GM15510 (cell line): ENCODE measurements around the gene MACROD2.

Source experiments
- POLR2A ChIP-seq: IDR thresholded peaks from 3 replicates; pipeline ENCODE4 v1.6.1; 2011; ENCODE audit warnings: borderline replicate concordance; ENCODE audit not compliant: insufficient read length; ENCODE audit errors: extremely low read depth

MACROD2 gene

DNA sequence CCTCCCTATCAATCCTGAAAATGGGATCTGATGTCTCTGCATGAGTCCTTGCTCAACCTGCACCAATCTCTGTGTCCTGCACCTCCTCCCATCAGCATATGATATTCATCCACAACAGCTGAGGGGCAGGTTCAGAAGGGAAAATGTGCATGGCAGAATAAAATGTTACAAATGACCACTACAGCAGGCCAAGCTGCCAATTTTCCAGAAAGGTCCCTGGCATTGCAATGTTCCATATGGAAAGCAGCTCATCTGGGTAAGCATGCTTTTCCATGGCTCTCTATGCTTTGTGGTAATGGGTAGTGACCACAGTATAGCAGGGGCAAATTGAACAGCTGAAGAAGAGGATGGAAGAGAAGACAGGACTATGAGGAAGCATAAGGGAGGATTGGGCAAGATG is 1183.3 kb downstream of the MACROD2 start:
- no peak for TF ChIP-seq POLR2A

DNA sequence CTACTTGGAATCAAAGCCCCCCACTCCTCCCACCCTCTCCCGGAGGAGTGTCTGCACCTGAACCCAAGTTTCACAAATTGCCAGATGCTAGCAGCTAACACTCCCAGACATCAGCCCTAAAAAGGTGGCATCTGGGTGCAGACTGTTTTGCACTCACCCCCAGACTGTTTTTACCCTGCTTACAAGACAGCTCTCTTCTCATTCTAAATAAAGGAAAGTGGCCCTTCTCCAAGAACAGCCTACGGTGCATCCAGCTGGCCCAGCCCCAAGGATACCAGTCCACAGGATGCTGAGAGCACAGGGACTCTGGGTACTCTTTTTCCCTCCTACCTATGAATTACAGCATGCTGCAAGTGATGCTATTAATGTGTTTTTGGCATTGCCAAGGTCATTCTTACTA is 1184.1 kb downstream of the MACROD2 start:
- no peak for TF ChIP-seq POLR2A

DNA sequence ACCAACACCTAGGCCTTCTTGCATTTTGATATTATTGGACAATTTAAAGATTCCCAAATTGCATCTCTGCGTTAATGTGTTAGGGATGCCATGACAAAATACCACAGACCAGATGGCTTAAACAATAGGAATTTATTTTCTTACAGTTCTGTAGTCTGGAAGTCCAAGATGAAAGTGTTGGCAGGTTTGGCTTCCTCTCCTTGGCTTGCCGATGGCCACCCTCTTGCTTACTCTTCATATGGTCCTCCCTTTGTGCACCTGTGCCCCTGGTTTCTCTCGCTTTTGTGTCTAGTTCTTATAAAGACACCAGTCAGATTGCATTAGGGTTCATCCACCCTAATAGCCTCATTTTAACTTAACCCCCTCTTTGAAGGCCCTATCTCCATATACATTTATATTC is 1184.5 kb downstream of the MACROD2 start:
- TF ChIP-seq POLR2A: no peak

DNA sequence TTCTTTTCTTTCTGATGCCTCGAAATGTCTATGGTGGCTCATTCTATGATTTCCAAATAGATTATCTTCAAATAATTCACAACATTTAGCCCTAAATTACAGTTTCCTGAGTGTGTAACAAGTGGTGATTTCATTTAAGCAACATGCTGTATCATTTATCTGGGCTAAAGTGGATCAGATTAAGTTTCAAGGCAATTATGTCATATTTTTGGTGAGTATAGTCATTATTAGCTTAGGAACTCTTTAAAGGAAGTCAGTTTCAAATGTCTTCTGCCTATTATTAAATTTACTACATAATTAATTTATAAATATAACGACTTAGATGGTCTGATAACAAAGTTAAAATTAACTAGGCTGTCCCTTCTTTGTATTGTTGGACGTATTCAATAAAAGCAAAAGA is 1190.0 kb downstream of the MACROD2 start:
- no peak for TF ChIP-seq POLR2A

DNA sequence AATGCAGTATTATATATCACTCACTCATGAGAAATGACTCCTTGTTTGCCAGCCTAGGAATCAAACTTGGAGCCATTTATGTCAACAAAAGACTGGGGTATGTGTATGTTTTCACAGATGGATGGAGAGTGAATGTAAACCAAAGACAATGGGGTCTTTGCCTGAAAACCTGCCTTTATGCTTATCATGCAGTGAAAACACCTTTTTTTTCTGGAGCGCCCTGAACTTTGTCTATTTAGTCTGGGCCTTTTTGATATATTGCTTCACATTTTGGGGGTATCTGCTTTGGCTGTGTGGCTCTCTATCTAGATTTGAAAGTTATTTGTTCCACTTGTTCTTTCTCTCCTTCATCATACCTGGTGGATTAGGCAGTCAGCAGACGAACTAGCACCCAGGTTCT is 1190.6 kb downstream of the MACROD2 start:
- no peak for TF ChIP-seq POLR2A

DNA sequence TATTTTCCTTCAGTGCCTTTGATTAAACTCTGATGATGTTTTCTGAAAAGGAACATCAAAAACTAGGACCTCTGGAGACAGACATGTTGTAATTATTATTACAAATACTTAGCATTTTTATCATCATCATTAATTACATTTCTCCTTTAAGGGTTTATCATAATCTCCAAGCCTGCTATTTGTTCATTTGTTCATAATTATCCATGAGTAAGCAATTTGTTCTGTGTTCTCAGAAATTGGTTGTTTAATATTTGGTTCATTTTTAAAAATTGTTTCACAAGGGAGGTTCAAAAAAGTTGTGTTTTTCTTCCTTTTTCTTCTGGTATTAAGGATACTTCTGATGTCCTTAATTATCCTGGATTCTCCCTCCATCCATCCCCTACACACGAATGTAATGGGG is 1192.3 kb downstream of the MACROD2 start:
- no peak for TF ChIP-seq POLR2A

DNA sequence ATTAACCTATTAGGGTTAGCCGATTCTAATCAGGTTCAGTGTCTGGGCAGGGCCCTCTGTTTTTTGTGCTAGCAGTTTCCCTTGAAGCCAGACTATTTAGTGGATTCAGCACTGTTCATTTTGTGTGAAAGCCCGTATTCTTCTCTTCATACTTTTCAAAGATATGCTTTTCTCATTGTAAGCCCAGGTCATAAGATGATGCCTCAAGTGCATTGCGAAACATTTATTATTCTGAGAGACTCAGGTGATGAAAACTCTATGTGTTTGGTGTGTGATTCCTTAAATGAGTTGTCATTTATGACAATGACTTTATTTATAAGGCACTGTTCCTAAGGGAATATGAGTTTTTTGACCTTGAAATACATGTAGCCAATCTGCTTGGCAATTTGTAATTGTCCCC is 1193.1 kb downstream of the MACROD2 start:
- no peak for TF ChIP-seq POLR2A

DNA sequence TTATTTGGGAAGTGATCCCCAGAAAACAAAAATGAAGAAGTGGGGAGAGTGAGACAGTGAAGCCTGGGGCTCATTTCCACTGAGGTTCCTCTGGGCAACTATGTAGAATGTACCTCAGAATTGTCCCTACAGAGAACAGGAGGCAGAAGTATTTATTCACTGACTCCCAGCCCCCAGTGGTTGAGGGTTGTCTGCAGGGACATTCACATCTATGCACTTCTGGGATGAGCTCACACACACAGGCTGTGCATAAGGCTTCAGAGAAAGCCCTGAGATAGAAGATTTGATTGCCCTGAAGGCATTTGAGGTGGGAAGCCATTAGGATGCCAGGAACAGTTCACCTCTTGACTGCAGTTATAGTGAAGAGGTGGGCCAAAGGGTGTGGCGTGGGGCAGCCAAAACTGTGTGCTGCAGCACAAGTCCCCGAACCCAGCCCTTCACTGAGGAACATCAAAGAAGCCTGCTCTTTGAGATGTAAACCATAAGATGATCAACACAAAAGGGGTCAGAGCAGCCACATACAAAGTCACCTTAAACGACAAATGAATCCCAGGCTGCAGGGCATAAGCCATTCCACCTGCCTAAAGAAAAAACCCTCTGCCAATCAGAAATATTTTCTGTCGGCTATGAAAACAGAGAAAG is 1195.9 kb downstream of the MACROD2 start:
- TF ChIP-seq POLR2A: no peak

- no peak for TF ChIP-seq POLR2A
Measured at GRCh38 chr20:15195378-15195777, 1200.1 kb downstream of the MACROD2 start.

DNA sequence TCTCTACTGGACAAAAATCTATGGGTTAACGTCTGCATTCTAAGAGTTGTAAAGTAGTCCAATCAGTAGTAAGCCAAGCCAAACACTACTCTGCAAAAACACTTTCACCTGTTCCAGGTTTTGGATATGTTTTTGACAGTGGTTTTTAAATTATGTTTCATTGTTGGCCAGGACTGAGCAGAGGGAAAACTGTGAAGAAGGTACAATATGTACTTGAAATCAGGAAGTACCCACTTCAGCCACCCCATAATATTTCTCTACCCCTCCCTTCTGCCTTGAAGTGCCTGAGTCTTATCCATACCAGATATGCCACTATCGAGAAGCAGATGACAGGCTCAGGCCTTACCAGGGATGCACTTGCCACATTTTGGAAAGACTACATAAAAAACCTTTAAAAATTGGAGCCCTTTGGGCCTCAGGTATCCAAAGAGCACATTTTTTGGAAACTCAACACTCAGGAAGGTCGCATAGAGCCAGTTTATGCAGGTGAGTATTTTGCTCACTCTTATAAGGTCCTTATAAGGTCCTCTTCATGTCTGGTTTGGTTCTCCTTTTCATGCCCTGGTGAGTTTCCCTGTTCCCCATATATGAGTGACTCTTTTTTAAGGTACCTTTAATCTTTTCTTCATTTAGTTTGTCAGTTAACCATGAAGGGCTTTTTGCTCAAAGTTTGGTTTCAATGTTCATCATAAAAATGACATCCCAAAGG is 1201.4 kb downstream of the MACROD2 start:
- no peak for TF ChIP-seq POLR2A

DNA sequence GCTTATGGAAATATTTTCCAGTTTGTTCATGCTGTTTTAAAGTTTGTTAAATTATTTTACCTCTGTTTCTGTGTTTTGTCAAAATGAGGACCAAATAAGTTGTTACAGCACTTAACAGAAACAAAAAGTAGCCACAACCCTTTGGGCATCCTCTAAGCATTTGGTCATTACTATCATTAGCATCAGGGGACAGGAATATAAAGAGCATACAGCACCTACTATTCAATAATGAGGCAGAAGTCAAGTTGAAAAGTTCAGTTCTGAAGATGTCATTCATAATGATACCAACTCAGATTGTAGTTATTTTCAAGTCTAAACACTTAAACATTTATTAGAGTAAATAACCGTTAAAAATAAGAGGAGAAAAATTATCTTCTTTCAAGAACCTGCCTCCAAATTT is 1204.4 kb downstream of the MACROD2 start:
- TF ChIP-seq POLR2A: no peak

- TF ChIP-seq POLR2A: no peak
Measured at GRCh38 chr20:15200147-15200565, 1204.8 kb downstream of the MACROD2 start.

DNA sequence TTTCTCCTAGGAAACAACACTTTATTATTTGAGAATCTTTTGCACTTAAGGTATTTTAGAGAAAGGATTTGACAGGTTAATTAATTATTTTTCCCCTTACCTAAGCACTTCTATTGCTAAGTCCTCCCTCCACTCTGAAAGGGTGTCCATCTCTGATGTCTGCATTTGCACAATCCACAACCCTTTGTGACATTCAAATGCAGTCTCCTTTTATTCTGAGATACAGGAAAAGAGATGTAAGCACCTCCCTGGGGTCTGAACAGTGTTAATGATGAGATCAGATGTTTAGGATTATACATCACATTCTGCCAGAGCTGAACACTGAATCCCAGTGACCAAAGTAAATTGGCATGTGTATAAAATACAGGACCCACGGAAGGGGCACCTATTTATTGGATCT is 1206.3 kb downstream of the MACROD2 start:
- no peak for TF ChIP-seq POLR2A

- no peak for TF ChIP-seq POLR2A
Measured at GRCh38 chr20:15204234-15204633, 1208.9 kb downstream of the MACROD2 start.

DNA sequence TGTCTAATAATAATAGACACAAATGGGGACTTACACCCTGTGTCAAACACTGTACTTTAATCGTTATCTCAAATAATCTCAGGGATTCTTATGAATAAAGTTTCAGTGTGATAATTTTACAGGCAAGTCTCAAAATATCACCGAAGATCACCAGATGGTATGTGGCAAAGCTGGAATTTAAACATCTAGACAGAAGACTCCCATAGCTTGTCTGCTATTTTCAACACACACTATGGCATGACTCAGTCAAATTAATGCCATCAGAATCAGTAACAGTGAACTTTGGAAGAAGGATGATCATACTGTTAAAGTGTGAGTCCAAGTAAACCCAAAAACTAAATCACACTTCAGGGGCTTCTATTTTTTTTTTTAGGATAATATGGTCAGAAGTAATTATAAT is 1209.7 kb downstream of the MACROD2 start:
- TF ChIP-seq POLR2A: no peak

DNA sequence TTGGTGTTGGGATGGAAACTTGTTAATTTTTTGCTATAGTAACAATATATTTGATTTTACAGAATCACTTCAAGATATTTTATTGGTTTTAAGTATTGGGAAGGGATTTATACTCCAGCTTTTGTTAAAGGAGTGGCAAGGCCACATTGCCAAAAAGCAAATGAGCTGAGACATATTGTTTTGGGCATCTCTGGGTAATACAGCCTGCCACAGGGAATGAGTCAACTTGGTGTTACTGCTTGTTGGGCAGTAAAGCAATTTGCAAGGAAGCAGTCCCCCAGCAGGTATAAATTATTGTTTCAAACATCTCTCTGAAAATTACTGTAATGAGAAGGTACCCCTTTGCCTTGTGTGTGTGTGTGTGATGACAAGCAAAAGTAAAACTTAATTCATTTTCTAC is 1210.4 kb downstream of the MACROD2 start:
- TF ChIP-seq POLR2A: no peak
